Measurements from ENCODE around the gene AKT3. TPM values are rescaled to one million over a fixed set of nuclear protein-coding genes. Genes with fewer than 3 reads are reported as not detected.
A peak's percentile ranks its signal among the peaks of the same experiment; 100 is the strongest.

AKT3 gene
- total RNA-seq, 8 experiments from 2014 or later = 7.7 to 99.3 (median 63.8) TPM

GRCh38 chr1:243733670-243734307 lies 116.3 kb downstream of the AKT3 start:
- in situ Hi-C loops (cut with MboI; ENCODE audit: low pct_unique_long_range_greater_than_20kb in 2 of 9, low sequenced_read_pairs in 9 of 9, unreplicated experiment in 9 of 9) = no loop called here
- Histone ChIP-seq H3K27ac (no peak overlapping the region), H3K4me3 (no peak overlapping the region), H3K4me1 (replicated peaks in 1 of 2) (peaks cover 10 to 11% of the 10 kb centered on the region in 2 donors)
- 63 to 100% (median 89%) methylated on average over 1 of the region's 1 CpG; no CpG with 5 or more reads in 2 of the 10 experiments for WGBS, 10 experiments
- ATAC-seq (replicated peaks in 6 of 8) = no peak

- no peak overlapping the region for H3K4me3 ChIP-seq
- ATAC-seq (replicated peaks in 6 of 8) = peak in 3 of 8 experiments; percentile 45 to 64 (median 61)
- H3K27ac ChIP-seq = no peak overlapping the region
- in situ Hi-C loops (cut with MboI; ENCODE audit: low pct_unique_long_range_greater_than_20kb in 2 of 9, low sequenced_read_pairs in 9 of 9, unreplicated experiment in 9 of 9) = no loop called here
- H3K4me1 ChIP-seq (replicated peaks in 1 of 2) = peaks cover 1 to 5% of the 10 kb centered on the region in 2 donors
Measured at GRCh38 chr1:243732637-243733036, 117.4 kb downstream of the AKT3 start.

- in situ Hi-C loops (cut with MboI; ENCODE audit: low pct_unique_long_range_greater_than_20kb in 2 of 9, low sequenced_read_pairs in 9 of 9, unreplicated experiment in 9 of 9) = no loop called here
- WGBS, 10 experiments = 44 to 93% (median 85%) methylated on average over 1 to 5 of the region's 5 CpGs; no CpG with 5 or more reads in 1 of the 10 experiments
- no peak for ATAC-seq (replicated peaks in 6 of 8)
Measured at GRCh38 chr1:243731974-243732625, 117.9 kb downstream of the AKT3 start.

GRCh38 chr1:243731301-243731891 lies 118.6 kb downstream of the AKT3 start:
- peaks cover 0 to 4% of the 10 kb centered on the region in 2 donors for H3K4me1 ChIP-seq (replicated peaks in 1 of 2)
- no peak overlapping the region for H3K4me3 ChIP-seq
- peak in 3 of 8 experiments; percentile 70 to 99 (median 86) for ATAC-seq (replicated peaks in 6 of 8)
- 82 to 100% (median 89%) methylated on average over 1 to 3 of the region's 3 CpGs for WGBS, 10 experiments
- H3K27ac ChIP-seq = no peak overlapping the region
- in situ Hi-C loops (cut with MboI; ENCODE audit: low pct_unique_long_range_greater_than_20kb in 2 of 9, low sequenced_read_pairs in 9 of 9, unreplicated experiment in 9 of 9) = no loop called here

More at GRCh38 chr1:243731974-243732625, 117.9 kb downstream of the AKT3 start:
- Histone ChIP-seq H3K27ac (no peak overlapping the region), H3K4me1 (replicated peaks in 1 of 2) (peaks cover 0 to 4% of the 10 kb centered on the region in 2 donors), H3K4me3 (no peak overlapping the region)

- Histone ChIP-seq H3K4me1 (replicated peaks in 1 of 2) (peaks cover 0 to 4% of the 10 kb centered on the region in 2 donors), H3K27ac (no peak overlapping the region), H3K4me3 (no peak overlapping the region)
- ATAC-seq (replicated peaks in 6 of 8) = no peak
- WGBS, 10 experiments = 80 to 100% (median 97%) methylated on average over 1 to 19 of the region's 23 CpGs; no CpG with 5 or more reads in 3 of the 10 experiments
- in situ Hi-C loops (cut with MboI; ENCODE audit: low pct_unique_long_range_greater_than_20kb in 2 of 9, low sequenced_read_pairs in 9 of 9, unreplicated experiment in 9 of 9) = no loop called here
Measured at GRCh38 chr1:243730487-243731150, 119.4 kb downstream of the AKT3 start.

GRCh38 chr1:243729956-243730355 lies 120.1 kb downstream of the AKT3 start:
- Histone ChIP-seq H3K4me1 (replicated peaks in 1 of 2) (peaks cover 0 to 4% of the 10 kb centered on the region in 2 donors), H3K4me3 (no peak overlapping the region), H3K27ac (no peak overlapping the region)
- in situ Hi-C loops (cut with MboI; ENCODE audit: low pct_unique_long_range_greater_than_20kb in 2 of 9, low sequenced_read_pairs in 9 of 9, unreplicated experiment in 9 of 9) = no loop called here
- 80 to 100% (median 100%) methylated on average over 1 to 3 of the region's 3 CpGs; no CpG with 5 or more reads in 3 of the 10 experiments for WGBS, 10 experiments
- ATAC-seq (replicated peaks in 6 of 8) = no peak

- peaks cover 0 to 4% of the 10 kb centered on the region in 2 donors for H3K4me1 ChIP-seq (replicated peaks in 1 of 2)
- H3K4me3 ChIP-seq = no peak overlapping the region
- no peak overlapping the region for H3K27ac ChIP-seq
- WGBS, 10 experiments = 60 to 91% (median 81%) methylated on average over 1 to 4 of the region's 4 CpGs; no CpG with 5 or more reads in 2 of the 10 experiments
- no peak for ATAC-seq (replicated peaks in 6 of 8)
- in situ Hi-C loops (cut with MboI; ENCODE audit: low pct_unique_long_range_greater_than_20kb in 2 of 9, low sequenced_read_pairs in 9 of 9, unreplicated experiment in 9 of 9) = no loop called here
Measured at GRCh38 chr1:243727503-243728203, 122.4 kb downstream of the AKT3 start.

GRCh38 chr1:243726806-243727502 lies 123.1 kb downstream of the AKT3 start:
- H3K27ac ChIP-seq = no peak overlapping the region
- H3K4me3 ChIP-seq = no peak overlapping the region
- no peaks in the 10 kb centered on the region for H3K4me1 ChIP-seq (replicated peaks in 1 of 2)
- WGBS, 10 experiments = 60 to 100% (median 96%) methylated on average over 1 to 2 of the region's 2 CpGs; no CpG with 5 or more reads in 4 of the 10 experiments
- in situ Hi-C loops (cut with MboI; ENCODE audit: low pct_unique_long_range_greater_than_20kb in 2 of 9, low sequenced_read_pairs in 9 of 9, unreplicated experiment in 9 of 9) = no loop called here
- ATAC-seq (replicated peaks in 6 of 8) = peak in 1 of 8 experiments; percentile 84

- 13 to 100% (median 97%) methylated on average over 2 to 3 of the region's 3 CpGs for WGBS, 10 experiments
- ATAC-seq (replicated peaks in 6 of 8) = peak in 1 of 8 experiments; percentile 37
- in situ Hi-C loops (cut with MboI; ENCODE audit: low pct_unique_long_range_greater_than_20kb in 2 of 9, low sequenced_read_pairs in 9 of 9, unreplicated experiment in 9 of 9) = no loop called here
- no peak overlapping the region for H3K4me3 ChIP-seq
- no peaks in the 10 kb centered on the region for H3K4me1 ChIP-seq (replicated peaks in 1 of 2)
- H3K27ac ChIP-seq = no peak overlapping the region
Measured at GRCh38 chr1:243725846-243726245, 124.2 kb downstream of the AKT3 start.

- no peak for ATAC-seq (replicated peaks in 6 of 8)
Measured at GRCh38 chr1:243725075-243725474, 125.0 kb downstream of the AKT3 start.

GRCh38 chr1:243723458-243724043 lies 126.5 kb downstream of the AKT3 start:
- ATAC-seq (replicated peaks in 6 of 8) = no peak
- Histone ChIP-seq H3K4me1 (replicated peaks in 1 of 2) (no peaks in the 10 kb centered on the region), H3K4me3 (no peak overlapping the region), H3K27ac (no peak overlapping the region)
- WGBS, 10 experiments = 43 to 100% (median 89%) methylated on average over 1 to 3 of the region's 3 CpGs
- in situ Hi-C loops (cut with MboI; ENCODE audit: low pct_unique_long_range_greater_than_20kb in 2 of 9, low sequenced_read_pairs in 9 of 9, unreplicated experiment in 9 of 9) = loop anchor here in 2 of 9 experiments (25.0 kb wide), 1 partner anchor 539 kb away; no protein-coding TSS in a partner anchor

More at GRCh38 chr1:243725075-243725474, 125.0 kb downstream of the AKT3 start:
- Histone ChIP-seq H3K27ac (no peak overlapping the region), H3K4me1 (replicated peaks in 1 of 2) (no peaks in the 10 kb centered on the region), H3K4me3 (no peak overlapping the region)
- WGBS, 10 experiments = 65 to 100% (median 90%) methylated on average over 2 to 3 of the region's 3 CpGs
- in situ Hi-C loops (cut with MboI; ENCODE audit: low pct_unique_long_range_greater_than_20kb in 2 of 9, low sequenced_read_pairs in 9 of 9, unreplicated experiment in 9 of 9) = no loop called here

- Histone ChIP-seq H3K4me3 (no peak overlapping the region), H3K27ac (no peak overlapping the region), H3K4me1 (replicated peaks in 1 of 2) (no peaks in the 10 kb centered on the region)
- no peak for ATAC-seq (replicated peaks in 6 of 8)
- in situ Hi-C loops (cut with MboI; ENCODE audit: low pct_unique_long_range_greater_than_20kb in 2 of 9, low sequenced_read_pairs in 9 of 9, unreplicated experiment in 9 of 9) = loop anchor here in 2 of 9 experiments (25.0 kb wide), 1 partner anchor 539 kb away; no protein-coding TSS in a partner anchor
- 18 to 92% (median 70%) methylated on average over 1 to 3 of the region's 3 CpGs for WGBS, 10 experiments
Measured at GRCh38 chr1:243723050-243723449, 127.0 kb downstream of the AKT3 start.

Data from motor neuron (in vitro differentiated cells).